HepG2 (cell line): ENCODE data around the gene ITGB6. TPM values are rescaled to one million over a fixed set of nuclear protein-coding genes. Genes with fewer than 3 reads are reported as not detected.

Experiments used
- ATAC-seq: fragments of 200-7000 bp; cut with Tn5 transposase; 3 replicates; pipeline ENCODE4 v1.9.1; 2020; ENCODE audit warnings: mild to moderate bottlenecking, moderate library complexity
- BruUV-seq: library from RNA; stranded (reverse); fragments of 400-500 nt; replicated peaks from 2 replicates; lab custom pipeline; 2021; lab: Mats Ljungman, UMichigan
- CTCF ChIA-PET: fragments of 300-600 bp; formaldehyde crosslinking; extraction: SDS; loops from one replicate; lab custom pipeline; 2021; ENCODE audit warnings: low total read pairs, inconsistent platforms, low intra/inter-chr PET ratio; lab: Yijun Ruan, JAX
- POLR2A ChIA-PET: fragments of 350-600 bp; sonication (Branson Sonifier 250); formaldehyde crosslinking; loops from one replicate; lab custom pipeline; 2020; ENCODE audit warnings: antibody characterized with exemption, inconsistent platforms; lab: Yijun Ruan, JAX
- DNase-seq: peaks from one replicate; pipeline ENCODE4 v3.0.0-alpha.2; 2015; ENCODE audit warnings: low spot score
- FAIRE-seq: peaks from 3 replicates; lab custom pipeline; 2011; peaks lifted over from hg19 to GRCh38; lab: Jason Lieb, UNC
- H2AFZ ChIP-seq: one replicate; pipeline ENCODE4 v1.6.1; 2011; ENCODE audit warnings: low read length, inconsistent platforms
- H3K27ac ChIP-seq: fragments of 300-600 bp; 3 replicates; pipeline ENCODE4 v1.8.0; 2011; ENCODE audit warnings: mixed run types, mild to moderate bottlenecking, mixed read lengths, low read length, inconsistent platforms; ENCODE audit not compliant: insufficient read depth; ENCODE audit errors: extremely low read length
- H3K27me3 ChIP-seq, 2 experiments: fragments of 200-600 bp in 1 of 2; 2 replicates in 1 of 2; 3 replicates in 1 of 2; pipeline versions ENCODE4 v1.6.0 to v1.8.0; 2011; ENCODE audit warnings: low read length in 2 of 2, mild to moderate bottlenecking in 2 of 2, moderate library complexity in 2 of 2, inconsistent platforms in 1 of 2; ENCODE audit not compliant: insufficient read depth in 2 of 2, control insufficient read depth in 1 of 2
- H3K36me3 ChIP-seq, 2 experiments: fragments of 200-600 bp in 1 of 2; replicated peaks in 1 of 2; 2 replicates in 1 of 2; 3 replicates in 1 of 2; pipeline versions ENCODE4 v1.5.1 to v1.8.0; 2011; ENCODE audit warnings: low read length in 2 of 2, inconsistent platforms in 1 of 2; ENCODE audit not compliant: insufficient read depth in 2 of 2, control insufficient read depth in 1 of 2
- H3K4me1 ChIP-seq: 2 replicates; pipeline ENCODE4 v1.5.1; 2012; ENCODE audit warnings: low read length, inconsistent platforms; ENCODE audit not compliant: insufficient read depth
- H3K4me2 ChIP-seq: 2 replicates; pipeline ENCODE4 v1.6.0; 2011; ENCODE audit warnings: low read depth, low read length, inconsistent platforms
- H3K4me3 ChIP-seq, 3 experiments: fragments of 200-600 bp in 1 of 3; sonication (generic), shearing (Covaris generic) in 1 of 3; replicated peaks in 1 of 3; 2 replicates each; pipeline ENCODE4 v1.5.1; 2011 to 2016; ENCODE audit warnings: low read length in 3 of 3, inconsistent platforms in 2 of 3, low read depth in 2 of 3, mild to moderate bottlenecking in 2 of 3, control low read depth in 1 of 3, mixed read lengths in 1 of 3; ENCODE audit not compliant: insufficient read depth in 1 of 3
- H3K79me2 ChIP-seq: one replicate; pipeline ENCODE4 v1.6.1; 2011; ENCODE audit warnings: low read length, inconsistent platforms; ENCODE audit not compliant: insufficient read depth
- H3K9ac ChIP-seq: 2 replicates; pipeline ENCODE4 v1.6.0; 2011; ENCODE audit warnings: mild to moderate bottlenecking, low read depth, low read length, inconsistent platforms; ENCODE audit not compliant: insufficient read depth
- H3K9me3 ChIP-seq: 2 replicates; pipeline ENCODE4 v1.5.1; 2012; ENCODE audit warnings: mild to moderate bottlenecking, low read length
- H4K20me1 ChIP-seq: 2 replicates; pipeline ENCODE4 v1.6.0; 2011; ENCODE audit warnings: inconsistent platforms, mild to moderate bottlenecking, low read length, moderate library complexity; ENCODE audit not compliant: insufficient read depth
- BRD4 ChIP-seq: sonication (generic); formaldehyde crosslinking; IDR thresholded peaks from 2 replicates; pipeline ENCODE4 v1.4.0; 2020; ENCODE audit warnings: missing genetic modification reagents
- GLI4 ChIP-seq: sonication (generic); formaldehyde crosslinking; IDR thresholded peaks from 2 replicates; pipeline ENCODE4 v1.5.1; 2020; ENCODE audit warnings: missing genetic modification reagents, mild to moderate bottlenecking, moderate library complexity, borderline replicate concordance
- PHF20 ChIP-seq: sonication (generic); formaldehyde crosslinking; IDR thresholded peaks from 2 replicates; pipeline ENCODE4 v1.5.0; 2020; ENCODE audit warnings: mild to moderate bottlenecking, missing genetic modification reagents
- SIN3A ChIP-seq: IDR thresholded peaks from 2 replicates; pipeline ENCODE4 v1.6.1; 2011; ENCODE audit warnings: low read depth, mild to moderate bottlenecking, control low read depth, low read length, borderline replicate concordance
- TAF15 ChIP-seq: fragments of 200-400 bp; formaldehyde crosslinking; IDR thresholded peaks from one replicate; pipeline ENCODE4 v1.6.1; 2018; ENCODE audit warnings: mild to moderate bottlenecking, low read depth, low read length; ENCODE audit not compliant: poor library complexity, severe bottlenecking
- ZBTB3 ChIP-seq: sonication (generic); formaldehyde crosslinking; IDR thresholded peaks from 2 replicates; pipeline ENCODE4 v1.4.0; 2020; ENCODE audit warnings: low read depth, mild to moderate bottlenecking, moderate library complexity, missing genetic modification reagents, borderline replicate concordance
- ZNF224 ChIP-seq: sonication (generic); formaldehyde crosslinking; IDR thresholded peaks from 2 replicates; pipeline ENCODE4 v1.5.0; 2020; ENCODE audit warnings: mild to moderate bottlenecking, missing genetic modification reagents
- ZNF605 ChIP-seq: sonication (generic); formaldehyde crosslinking; IDR thresholded peaks from 2 replicates; pipeline ENCODE4 v1.8.0; 2022; ENCODE audit warnings: mild to moderate bottlenecking, missing genetic modification reagents
- ZNF672 ChIP-seq: sonication (generic); formaldehyde crosslinking; IDR thresholded peaks from 2 replicates; pipeline ENCODE4 v1.8.1; 2022; ENCODE audit warnings: missing genetic modification reagents
- ZNF777 ChIP-seq: sonication (generic); formaldehyde crosslinking; IDR thresholded peaks from 2 replicates; pipeline ENCODE4 v1.4.0; 2020; ENCODE audit warnings: missing genetic modification reagents
- WGBS: methylation state at CpG from one replicate; pipeline ENCODE4 v1.1.6; 2017; ENCODE audit warnings: low lambda C conversion rate; 5-methylcytosine and 5-hydroxymethylcytosine counted together
- in situ Hi-C: cut with HindIII; loops from 2 replicates; pipeline ENCODE4 v1.10.0; 2017; ENCODE audit warnings: low pct_unique_long_range_greater_than_20kb; ENCODE audit not compliant: extremely low pct_ligation_motif_present
- intact Hi-C: fragments of 100-400 bp; cut with micrococcal nuclease; formaldehyde crosslinking; loops from one replicate; pipeline ENCODE4 v1.10.0; 2022; ENCODE audit not compliant: unreplicated experiment
- polyA plus RNA-seq, 8 experiments: library from polyadenylated mRNA; depleted of rRNA in 3 of 8; stranded (reverse) in 7 of 8; unstranded in 1 of 8; fragments of >200 nt; fragmentation: Illumina TruSeq in 4 of 8; extraction: Trizol in 4 of 8; gene quantifications; 2 replicates each; pipeline versions ENCODE4 v1.2.1 to v1.2.3, GENCODE V29; 2011 to 2016; ENCODE audit warnings: low read depth in 4 of 8, missing spikeins in 1 of 8, mixed read lengths in 1 of 8; ENCODE audit not compliant: insufficient read depth in 1 of 8
- total RNA-seq, 5 experiments: library from RNA; depleted of rRNA; stranded (reverse); fragments of >200 nt; fragmentation: Illumina TruSeq; extraction: Trizol; gene quantifications; 2 replicates each; pipeline ENCODE4 v1.2.3, GENCODE V29; 2016; ENCODE audit warnings: low read depth in 1 of 5
- TF ChIP-seq, protein P1 (sequence below): sonication (generic); formaldehyde crosslinking; IDR thresholded peaks from 2 replicates; pipeline ENCODE4 v1.5.1; 2020; ENCODE audit warnings: missing genetic modification reagents, mild to moderate bottlenecking, borderline replicate concordance
- TF ChIP-seq, protein P2 (sequence below), 2 experiments: IDR thresholded peaks; 2 replicates each; pipeline ENCODE4 v1.6.1; 2011 to 2012; ENCODE audit warnings: low read length in 2 of 2, borderline replicate concordance in 1 of 2, low read depth in 1 of 2, mild to moderate bottlenecking in 1 of 2, moderate library complexity in 1 of 2
- TF ChIP-seq, protein P3 (sequence below): sonication (generic); formaldehyde crosslinking; IDR thresholded peaks from 2 replicates; pipeline ENCODE4 v1.4.0; 2020; ENCODE audit warnings: missing genetic modification reagents
- TF ChIP-seq, protein P4 (sequence below): IDR thresholded peaks from 2 replicates; pipeline ENCODE4 v1.6.1; 2016

ITGB6 gene
- total and polyA plus RNA-seq, 2 of the 13 experiments (the other 11 are each of a cell fraction or from before 2014, with no cell fraction given) = not detected

DNA sequence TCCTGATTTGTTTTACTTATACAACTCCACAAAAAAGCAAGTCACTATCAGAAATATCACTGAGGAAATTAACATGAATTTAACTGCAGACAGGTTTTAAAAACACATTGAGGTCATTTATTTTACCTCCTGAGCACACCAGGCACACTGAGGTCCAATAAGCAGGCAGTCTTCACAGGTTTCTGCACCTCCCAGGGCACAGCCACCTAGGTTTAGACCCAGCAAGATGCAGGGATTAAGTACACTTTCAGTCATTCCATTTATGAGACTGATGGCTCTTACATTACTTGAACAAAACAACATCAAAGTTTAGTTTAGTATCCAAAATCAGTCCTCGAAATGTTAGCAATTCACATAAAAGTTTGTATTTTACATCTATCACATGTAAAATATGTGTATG is 1.0 kb downstream of the ITGB6 start:
- TF ChIP-seq ZNF672 (CRISPR knock-in tag) (no peak), SIN3A (no peak), BRD4 (CRISPR knock-in tag) (no peak), ZBTB3 (CRISPR knock-in tag) (no peak), ZNF605 (CRISPR knock-in tag) (no peak), TAF15 (no peak), ZNF224 (CRISPR knock-in tag) (no peak), GLI4 (CRISPR knock-in tag) (no peak), ZNF777 (CRISPR knock-in tag) (no peak), PHF20 (CRISPR knock-in tag) (no peak)
- TF ChIP-seq, protein P1, sequence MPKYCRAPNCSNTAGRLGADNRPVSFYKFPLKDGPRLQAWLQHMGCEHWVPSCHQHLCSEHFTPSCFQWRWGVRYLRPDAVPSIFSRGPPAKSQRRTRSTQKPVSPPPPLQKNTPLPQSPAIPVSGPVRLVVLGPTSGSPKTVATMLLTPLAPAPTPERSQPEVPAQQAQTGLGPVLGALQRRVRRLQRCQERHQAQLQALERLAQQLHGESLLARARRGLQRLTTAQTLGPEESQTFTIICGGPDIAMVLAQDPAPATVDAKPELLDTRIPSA (CRISPR knock-in tag) = no peak
- TF ChIP-seq, protein P2, sequence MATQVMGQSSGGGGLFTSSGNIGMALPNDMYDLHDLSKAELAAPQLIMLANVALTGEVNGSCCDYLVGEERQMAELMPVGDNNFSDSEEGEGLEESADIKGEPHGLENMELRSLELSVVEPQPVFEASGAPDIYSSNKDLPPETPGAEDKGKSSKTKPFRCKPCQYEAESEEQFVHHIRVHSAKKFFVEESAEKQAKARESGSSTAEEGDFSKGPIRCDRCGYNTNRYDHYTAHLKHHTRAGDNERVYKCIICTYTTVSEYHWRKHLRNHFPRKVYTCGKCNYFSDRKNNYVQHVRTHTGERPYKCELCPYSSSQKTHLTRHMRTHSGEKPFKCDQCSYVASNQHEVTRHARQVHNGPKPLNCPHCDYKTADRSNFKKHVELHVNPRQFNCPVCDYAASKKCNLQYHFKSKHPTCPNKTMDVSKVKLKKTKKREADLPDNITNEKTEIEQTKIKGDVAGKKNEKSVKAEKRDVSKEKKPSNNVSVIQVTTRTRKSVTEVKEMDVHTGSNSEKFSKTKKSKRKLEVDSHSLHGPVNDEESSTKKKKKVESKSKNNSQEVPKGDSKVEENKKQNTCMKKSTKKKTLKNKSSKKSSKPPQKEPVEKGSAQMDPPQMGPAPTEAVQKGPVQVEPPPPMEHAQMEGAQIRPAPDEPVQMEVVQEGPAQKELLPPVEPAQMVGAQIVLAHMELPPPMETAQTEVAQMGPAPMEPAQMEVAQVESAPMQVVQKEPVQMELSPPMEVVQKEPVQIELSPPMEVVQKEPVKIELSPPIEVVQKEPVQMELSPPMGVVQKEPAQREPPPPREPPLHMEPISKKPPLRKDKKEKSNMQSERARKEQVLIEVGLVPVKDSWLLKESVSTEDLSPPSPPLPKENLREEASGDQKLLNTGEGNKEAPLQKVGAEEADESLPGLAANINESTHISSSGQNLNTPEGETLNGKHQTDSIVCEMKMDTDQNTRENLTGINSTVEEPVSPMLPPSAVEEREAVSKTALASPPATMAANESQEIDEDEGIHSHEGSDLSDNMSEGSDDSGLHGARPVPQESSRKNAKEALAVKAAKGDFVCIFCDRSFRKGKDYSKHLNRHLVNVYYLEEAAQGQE (IDR thresholded peaks at IDR 0.05; ENCODE audit: borderline replicate concordance in 1 of 2, low read depth in 1 of 2, low read length in 2 of 2) = no peak
- TF ChIP-seq, protein P3, sequence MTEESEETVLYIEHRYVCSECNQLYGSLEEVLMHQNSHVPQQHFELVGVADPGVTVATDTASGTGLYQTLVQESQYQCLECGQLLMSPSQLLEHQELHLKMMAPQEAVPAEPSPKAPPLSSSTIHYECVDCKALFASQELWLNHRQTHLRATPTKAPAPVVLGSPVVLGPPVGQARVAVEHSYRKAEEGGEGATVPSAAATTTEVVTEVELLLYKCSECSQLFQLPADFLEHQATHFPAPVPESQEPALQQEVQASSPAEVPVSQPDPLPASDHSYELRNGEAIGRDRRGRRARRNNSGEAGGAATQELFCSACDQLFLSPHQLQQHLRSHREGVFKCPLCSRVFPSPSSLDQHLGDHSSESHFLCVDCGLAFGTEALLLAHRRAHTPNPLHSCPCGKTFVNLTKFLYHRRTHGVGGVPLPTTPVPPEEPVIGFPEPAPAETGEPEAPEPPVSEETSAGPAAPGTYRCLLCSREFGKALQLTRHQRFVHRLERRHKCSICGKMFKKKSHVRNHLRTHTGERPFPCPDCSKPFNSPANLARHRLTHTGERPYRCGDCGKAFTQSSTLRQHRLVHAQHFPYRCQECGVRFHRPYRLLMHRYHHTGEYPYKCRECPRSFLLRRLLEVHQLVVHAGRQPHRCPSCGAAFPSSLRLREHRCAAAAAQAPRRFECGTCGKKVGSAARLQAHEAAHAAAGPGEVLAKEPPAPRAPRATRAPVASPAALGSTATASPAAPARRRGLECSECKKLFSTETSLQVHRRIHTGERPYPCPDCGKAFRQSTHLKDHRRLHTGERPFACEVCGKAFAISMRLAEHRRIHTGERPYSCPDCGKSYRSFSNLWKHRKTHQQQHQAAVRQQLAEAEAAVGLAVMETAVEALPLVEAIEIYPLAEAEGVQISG (CRISPR knock-in tag) = no peak
- TF ChIP-seq, protein P4, sequence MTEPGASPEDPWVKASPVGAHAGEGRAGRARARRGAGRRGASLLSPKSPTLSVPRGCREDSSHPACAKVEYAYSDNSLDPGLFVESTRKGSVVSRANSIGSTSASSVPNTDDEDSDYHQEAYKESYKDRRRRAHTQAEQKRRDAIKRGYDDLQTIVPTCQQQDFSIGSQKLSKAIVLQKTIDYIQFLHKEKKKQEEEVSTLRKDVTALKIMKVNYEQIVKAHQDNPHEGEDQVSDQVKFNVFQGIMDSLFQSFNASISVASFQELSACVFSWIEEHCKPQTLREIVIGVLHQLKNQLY (CRISPR knock-in tag) = no peak
- Histone ChIP-seq H3K4me2 (no peak overlapping the region), H3K4me1 (no peaks in the 10 kb centered on the region), H4K20me1 (no peaks in the 10 kb centered on the region), H3K9ac (no peak overlapping the region), H3K27me3 (peaks cover 2 to 5% of the 10 kb centered on the region in 2 experiments; a peak in 2 of 5 replicates), H3K9me3 (no peaks in the 10 kb centered on the region), H2AFZ (no peak overlapping the region), H3K79me2 (no peaks in the 10 kb centered on the region), H3K27ac (no peak overlapping the region), H3K36me3 (no peaks in the 10 kb centered on the region), H3K4me3 (no peak overlapping the region)
- FAIRE-seq (no peak), ATAC-seq (no peak), DNase-seq (no peak)
- 2% methylated on average over 1 of the region's 1 CpG for WGBS
- in situ Hi-C loops = no loop called here
- BruUV-seq = no TSS peak
- CTCF ChIA-PET = no interaction called here
- intact Hi-C loops = no loop called here
- POLR2A ChIA-PET = no interaction called here
